GM23338 (cell line): ENCODE data around the gene PCDHGA5. TPM values are rescaled to one million over a fixed set of nuclear protein-coding genes. Genes with fewer than 3 reads are reported as not detected.

Source experiments
- ATAC-seq: fragments of 200-7000 bp; cut with Tn5 transposase; 3 replicates; pipeline ENCODE4 v1.9.1; 2020
- DNase-seq: peaks from one replicate; pipeline ENCODE4 v3.0.0-alpha.2; 2015; ENCODE audit warnings: low spot score
- H2AFZ ChIP-seq: fragments of 200-600 bp; sonication (generic); 2 replicates; pipeline ENCODE4 v1.8.0; 2016; ENCODE audit warnings: antibody characterized with exemption, mild to moderate bottlenecking, moderate library complexity
- H3F3A ChIP-seq: fragments of 200-600 bp; sonication (generic); replicated peaks from 2 replicates; pipeline ENCODE4 v1.8.0; 2017; ENCODE audit warnings: antibody characterized with exemption, mixed run types, low read depth
- H3K27ac ChIP-seq: fragments of 200-600 bp; sonication (generic); 2 replicates; pipeline ENCODE4 v1.6.1; 2016; ENCODE audit warnings: low read depth
- H3K27me3 ChIP-seq: fragments of 200-600 bp; sonication (generic); 2 replicates; pipeline ENCODE4 v1.8.0; 2016; ENCODE audit warnings: mild to moderate bottlenecking, mixed run types, moderate library complexity; ENCODE audit not compliant: insufficient read depth
- H3K36me3 ChIP-seq: fragments of 200-600 bp; sonication (generic); 2 replicates; pipeline ENCODE4 v1.8.0; 2016; ENCODE audit warnings: mild to moderate bottlenecking; ENCODE audit not compliant: insufficient read depth
- H3K4me1 ChIP-seq: fragments of 200-600 bp; sonication (generic); 2 replicates; pipeline ENCODE4 v1.8.0; 2016; ENCODE audit warnings: mild to moderate bottlenecking, moderate library complexity; ENCODE audit not compliant: insufficient read depth
- H3K4me2 ChIP-seq: fragments of 200-600 bp; sonication (generic); 2 replicates; pipeline ENCODE4 v1.7.1; 2017; ENCODE audit warnings: mixed run types
- H3K4me3 ChIP-seq: fragments of 200-600 bp; sonication (generic); 2 replicates; pipeline ENCODE4 v1.6.1; 2016; ENCODE audit warnings: mixed run types
- H3K79me2 ChIP-seq: fragments of 200-600 bp; sonication (generic); replicated peaks from 2 replicates; pipeline ENCODE4 v1.8.0; 2017; ENCODE audit warnings: mild to moderate bottlenecking; ENCODE audit not compliant: insufficient read depth
- H3K9me2 ChIP-seq: fragments of 200-600 bp; sonication (generic); 2 replicates; pipeline ENCODE4 v1.8.0; 2017; ENCODE audit not compliant: insufficient read depth
- H4K20me1 ChIP-seq: fragments of 200-600 bp; sonication (generic); replicated peaks from 2 replicates; pipeline ENCODE4 v1.8.0; 2017; ENCODE audit warnings: mild to moderate bottlenecking; ENCODE audit not compliant: insufficient read depth
- H3K27ac Mint-ChIP-seq: 2 replicates; pipeline ENCODE4 v1.8.0; 2020; ENCODE audit warnings: inconsistent platforms, mild to moderate bottlenecking, moderate library complexity, mixed read lengths
- H3K27me3 Mint-ChIP-seq: 3 replicates; pipeline ENCODE4 v1.8.0; 2022; ENCODE audit warnings: low read depth, mild to moderate bottlenecking, moderate library complexity, mixed read lengths, inconsistent platforms; ENCODE audit not compliant: insufficient read depth, poor library complexity
- H3K36me3 Mint-ChIP-seq: 3 replicates; pipeline ENCODE4 v1.8.0; 2021; ENCODE audit warnings: low read depth, mild to moderate bottlenecking, inconsistent platforms, moderate library complexity, mixed read lengths
- H3K4me1 Mint-ChIP-seq: 3 replicates; pipeline ENCODE4 v1.8.0; 2020; ENCODE audit warnings: mild to moderate bottlenecking, inconsistent platforms, mixed read lengths
- H3K4me3 Mint-ChIP-seq: 3 replicates; pipeline ENCODE4 v1.8.0; 2021; ENCODE audit warnings: moderate library complexity, mild to moderate bottlenecking, inconsistent platforms, mixed read lengths
- H3K9me3 Mint-ChIP-seq: 3 replicates; pipeline ENCODE4 v1.8.0; 2020; ENCODE audit warnings: moderate library complexity, mild to moderate bottlenecking, inconsistent platforms, mixed read lengths
- CTCF ChIP-seq, 2 experiments: fragments of 200-600 bp in 1 of 2; sonication (generic) in 1 of 2; conservative IDR thresholded peaks; 2 replicates each; pipeline versions ENCODE4 v1.5.1 to v1.6.1; 2016 to 2017; ENCODE audit warnings: antibody characterized with exemption in 2 of 2, low read depth in 2 of 2, mild to moderate bottlenecking in 2 of 2, moderate library complexity in 1 of 2
- ETS1 ChIP-seq: IDR thresholded peaks from 2 replicates; pipeline ENCODE4 v1.6.1; 2016; ENCODE audit warnings: antibody characterized with exemption
- EZH2phosphoT487 ChIP-seq: fragments of 200-600 bp; sonication (generic); IDR thresholded peaks from one replicate; pipeline ENCODE4 v1.8.1; 2018; ENCODE audit warnings: antibody characterized with exemption; ENCODE audit not compliant: unreplicated experiment
- JUNB ChIP-seq: IDR thresholded peaks from one replicate; pipeline ENCODE4 v1.6.1; 2016; ENCODE audit warnings: antibody characterized with exemption; ENCODE audit not compliant: unreplicated experiment
- NANOG ChIP-seq: IDR thresholded peaks from 2 replicates; pipeline ENCODE4 v1.6.1; 2016; ENCODE audit warnings: antibody characterized with exemption, borderline replicate concordance
- POLR2AphosphoS5 ChIP-seq: IDR thresholded peaks from 2 replicates; pipeline ENCODE4 v1.6.1; 2016; ENCODE audit warnings: antibody characterized with exemption, low read depth
- REST ChIP-seq: IDR thresholded peaks from one replicate; pipeline ENCODE4 v1.6.1; 2018; ENCODE audit warnings: antibody characterized with exemption; ENCODE audit not compliant: unreplicated experiment
- STAT1 ChIP-seq: IDR thresholded peaks from one replicate; pipeline ENCODE4 v1.6.1; 2016; ENCODE audit warnings: antibody characterized with exemption; ENCODE audit not compliant: unreplicated experiment
- ZNF114 ChIP-seq: fragments of 250-450 bp; sonication (Bioruptor Pico); IDR thresholded peaks from 2 replicates; pipeline ENCODE4 v1.5.0; 2020; ENCODE audit warnings: mild to moderate bottlenecking, moderate library complexity
- ZNF331 ChIP-seq: fragments of 250-450 bp; sonication (Bioruptor Pico); IDR thresholded peaks from 2 replicates; pipeline ENCODE4 v1.5.0; 2020; ENCODE audit warnings: low read depth, mild to moderate bottlenecking, moderate library complexity
- ZNF462 ChIP-seq: fragments of 250-450 bp; sonication (Bioruptor Pico); IDR thresholded peaks from 2 replicates; pipeline ENCODE4 v1.5.0; 2020; ENCODE audit warnings: mild to moderate bottlenecking, moderate library complexity
- polyA plus RNA-seq: library from polyadenylated mRNA; unstranded; fragments of >200 nt; fragmentation: Nextera tagmentation; extraction: Ambion mirVana; gene quantifications from 2 replicates; pipeline ENCODE4 v1.2.1, GENCODE V29; 2016
- total RNA-seq: library from RNA; depleted of rRNA; stranded (reverse); fragments of >200 nt; shearing (Covaris generic); gene quantifications from 2 replicates; pipeline ENCODE4 v1.2.3, GENCODE V29; 2014

Gene PCDHGA5
- total and polyA plus RNA-seq, 2 experiments from 2014 or later = 0.55 to 3.1 TPM

- peaks cover 1% of the 10 kb centered on the region for H3K4me1 ChIP-seq
- no peak overlapping the region for H2AFZ ChIP-seq
- H3K27ac ChIP-seq = no peak overlapping the region
- DNase-seq = no peak
- peaks cover 53% of the 10 kb centered on the region for H3K9me3 Mint-ChIP-seq
- H3K4me2 ChIP-seq = no peak overlapping the region
- H3K36me3 ChIP-seq = 0 out of 2 replicates have a peak, but pooled peaks cover 11% of the 10 kb centered on the region
- no peaks in the 10 kb centered on the region for H3K9me2 ChIP-seq
- H3K27me3 ChIP-seq = no peaks in the 10 kb centered on the region
- TF ChIP-seq EZH2phosphoT487 = no peak
- TF ChIP-seq ZNF331 (CRISPR knock-in tag) = no peak
- no peak for TF ChIP-seq JUNB
- no peak for TF ChIP-seq STAT1
- no peak for TF ChIP-seq CTCF (conservative IDR thresholded peaks at IDR 0.05; ENCODE audit: low read depth in 2 of 2)
- TF ChIP-seq POLR2AphosphoS5 = no peak
- TF ChIP-seq ZNF114 (CRISPR knock-in tag) = no peak
- no peak for TF ChIP-seq ZNF462 (CRISPR knock-in tag)
- no peak for TF ChIP-seq REST
- TF ChIP-seq NANOG = no peak
- no peak for TF ChIP-seq ETS1
- H3K4me3 Mint-ChIP-seq = no peak overlapping the region
- peaks cover 2% of the 10 kb centered on the region for H3K4me1 Mint-ChIP-seq
- H3K79me2 ChIP-seq = peaks cover under 1% of the 10 kb centered on the region; the same call in 1 of the 2 replicates
- H3K36me3 Mint-ChIP-seq = peaks cover 46% of the 10 kb centered on the region
- no peak overlapping the region for H3K27ac Mint-ChIP-seq
- H3K4me3 ChIP-seq = no peak overlapping the region
- H3F3A ChIP-seq = no peaks in the 10 kb centered on the region
- H4K20me1 ChIP-seq = no peaks in the 10 kb centered on the region
- no peak for ATAC-seq
- peaks cover 9% of the 10 kb centered on the region for H3K27me3 Mint-ChIP-seq
Measured at GRCh38 chr5:141403387-141403786, 39.4 kb downstream of the PCDHGA5 start.
